GM23338 (cell line): ENCODE measurements around the gene RPS17. TPM values are rescaled to one million over a fixed set of nuclear protein-coding genes. Genes with fewer than 3 reads are reported as not detected.

ENCODE experiments used
- ATAC-seq: fragments of 200-7000 bp; cut with Tn5 transposase; 3 replicates; pipeline ENCODE4 v1.9.1; 2020
- DNase-seq: peaks from one replicate; pipeline ENCODE4 v3.0.0-alpha.2; 2015; ENCODE audit warnings: low spot score
- H2AFZ ChIP-seq: fragments of 200-600 bp; sonication (generic); 2 replicates; pipeline ENCODE4 v1.8.0; 2016; ENCODE audit warnings: antibody characterized with exemption, mild to moderate bottlenecking, moderate library complexity
- H3F3A ChIP-seq: fragments of 200-600 bp; sonication (generic); replicated peaks from 2 replicates; pipeline ENCODE4 v1.8.0; 2017; ENCODE audit warnings: antibody characterized with exemption, mixed run types, low read depth
- H3K27ac ChIP-seq: fragments of 200-600 bp; sonication (generic); 2 replicates; pipeline ENCODE4 v1.6.1; 2016; ENCODE audit warnings: low read depth
- H3K27me3 ChIP-seq: fragments of 200-600 bp; sonication (generic); 2 replicates; pipeline ENCODE4 v1.8.0; 2016; ENCODE audit warnings: mild to moderate bottlenecking, mixed run types, moderate library complexity; ENCODE audit not compliant: insufficient read depth
- H3K36me3 ChIP-seq: fragments of 200-600 bp; sonication (generic); 2 replicates; pipeline ENCODE4 v1.8.0; 2016; ENCODE audit warnings: mild to moderate bottlenecking; ENCODE audit not compliant: insufficient read depth
- H3K4me1 ChIP-seq: fragments of 200-600 bp; sonication (generic); 2 replicates; pipeline ENCODE4 v1.8.0; 2016; ENCODE audit warnings: mild to moderate bottlenecking, moderate library complexity; ENCODE audit not compliant: insufficient read depth
- H3K4me2 ChIP-seq: fragments of 200-600 bp; sonication (generic); 2 replicates; pipeline ENCODE4 v1.7.1; 2017; ENCODE audit warnings: mixed run types
- H3K4me3 ChIP-seq: fragments of 200-600 bp; sonication (generic); 2 replicates; pipeline ENCODE4 v1.6.1; 2016; ENCODE audit warnings: mixed run types
- H3K79me2 ChIP-seq: fragments of 200-600 bp; sonication (generic); replicated peaks from 2 replicates; pipeline ENCODE4 v1.8.0; 2017; ENCODE audit warnings: mild to moderate bottlenecking; ENCODE audit not compliant: insufficient read depth
- H3K9me2 ChIP-seq: fragments of 200-600 bp; sonication (generic); 2 replicates; pipeline ENCODE4 v1.8.0; 2017; ENCODE audit not compliant: insufficient read depth
- H4K20me1 ChIP-seq: fragments of 200-600 bp; sonication (generic); replicated peaks from 2 replicates; pipeline ENCODE4 v1.8.0; 2017; ENCODE audit warnings: mild to moderate bottlenecking; ENCODE audit not compliant: insufficient read depth
- H3K27ac Mint-ChIP-seq: 2 replicates; pipeline ENCODE4 v1.8.0; 2020; ENCODE audit warnings: inconsistent platforms, mild to moderate bottlenecking, moderate library complexity, mixed read lengths
- H3K27me3 Mint-ChIP-seq: 3 replicates; pipeline ENCODE4 v1.8.0; 2022; ENCODE audit warnings: low read depth, mild to moderate bottlenecking, moderate library complexity, mixed read lengths, inconsistent platforms; ENCODE audit not compliant: insufficient read depth, poor library complexity
- H3K36me3 Mint-ChIP-seq: 3 replicates; pipeline ENCODE4 v1.8.0; 2021; ENCODE audit warnings: low read depth, mild to moderate bottlenecking, inconsistent platforms, moderate library complexity, mixed read lengths
- H3K4me1 Mint-ChIP-seq: 3 replicates; pipeline ENCODE4 v1.8.0; 2020; ENCODE audit warnings: mild to moderate bottlenecking, inconsistent platforms, mixed read lengths
- H3K4me3 Mint-ChIP-seq: 3 replicates; pipeline ENCODE4 v1.8.0; 2021; ENCODE audit warnings: moderate library complexity, mild to moderate bottlenecking, inconsistent platforms, mixed read lengths
- H3K9me3 Mint-ChIP-seq: 3 replicates; pipeline ENCODE4 v1.8.0; 2020; ENCODE audit warnings: moderate library complexity, mild to moderate bottlenecking, inconsistent platforms, mixed read lengths
- CREB1 ChIP-seq: fragments of 250-450 bp; sonication (Bioruptor Pico); IDR thresholded peaks from 2 replicates; pipeline ENCODE4 v1.5.0; 2020; ENCODE audit warnings: low read depth, mild to moderate bottlenecking, moderate library complexity
- EZH2 ChIP-seq: fragments of 200-600 bp; sonication (generic); IDR thresholded peaks from one replicate; pipeline ENCODE4 v1.8.0; 2017; ENCODE audit warnings: antibody characterized with exemption, mild to moderate bottlenecking, low read depth; ENCODE audit not compliant: unreplicated experiment
- EZH2phosphoT487 ChIP-seq: fragments of 200-600 bp; sonication (generic); IDR thresholded peaks from one replicate; pipeline ENCODE4 v1.8.1; 2018; ENCODE audit warnings: antibody characterized with exemption; ENCODE audit not compliant: unreplicated experiment
- JUNB ChIP-seq: IDR thresholded peaks from one replicate; pipeline ENCODE4 v1.6.1; 2016; ENCODE audit warnings: antibody characterized with exemption; ENCODE audit not compliant: unreplicated experiment
- NANOG ChIP-seq: IDR thresholded peaks from 2 replicates; pipeline ENCODE4 v1.6.1; 2016; ENCODE audit warnings: antibody characterized with exemption, borderline replicate concordance
- POLR2AphosphoS5 ChIP-seq: IDR thresholded peaks from 2 replicates; pipeline ENCODE4 v1.6.1; 2016; ENCODE audit warnings: antibody characterized with exemption, low read depth
- STAT1 ChIP-seq: IDR thresholded peaks from one replicate; pipeline ENCODE4 v1.6.1; 2016; ENCODE audit warnings: antibody characterized with exemption; ENCODE audit not compliant: unreplicated experiment
- ZNF114 ChIP-seq: fragments of 250-450 bp; sonication (Bioruptor Pico); IDR thresholded peaks from 2 replicates; pipeline ENCODE4 v1.5.0; 2020; ENCODE audit warnings: mild to moderate bottlenecking, moderate library complexity
- ZNF331 ChIP-seq: fragments of 250-450 bp; sonication (Bioruptor Pico); IDR thresholded peaks from 2 replicates; pipeline ENCODE4 v1.5.0; 2020; ENCODE audit warnings: low read depth, mild to moderate bottlenecking, moderate library complexity
- polyA plus RNA-seq: library from polyadenylated mRNA; unstranded; fragments of >200 nt; fragmentation: Nextera tagmentation; extraction: Ambion mirVana; gene quantifications from 2 replicates; pipeline ENCODE4 v1.2.1, GENCODE V29; 2016
- total RNA-seq: library from RNA; depleted of rRNA; stranded (reverse); fragments of >200 nt; shearing (Covaris generic); gene quantifications from 2 replicates; pipeline ENCODE4 v1.2.3, GENCODE V29; 2014
- TF ChIP-seq, protein P1 (sequence below), 2 experiments: fragments of 200-600 bp in 1 of 2; sonication (generic) in 1 of 2; conservative IDR thresholded peaks; 2 replicates each; pipeline versions ENCODE4 v1.5.1 to v1.6.1; 2016 to 2017; ENCODE audit warnings: antibody characterized with exemption in 2 of 2, low read depth in 2 of 2, mild to moderate bottlenecking in 2 of 2, moderate library complexity in 1 of 2
- TF ChIP-seq, protein P2 (sequence below): fragments of 250-450 bp; sonication (Bioruptor Pico); IDR thresholded peaks from 2 replicates; pipeline ENCODE4 v1.5.0; 2020; ENCODE audit warnings: mild to moderate bottlenecking, moderate library complexity
- TF ChIP-seq, protein P3 (sequence below): IDR thresholded peaks from one replicate; pipeline ENCODE4 v1.6.1; 2018; ENCODE audit warnings: antibody characterized with exemption; ENCODE audit not compliant: unreplicated experiment
- TF ChIP-seq, protein P4 (sequence below): IDR thresholded peaks from 2 replicates; pipeline ENCODE4 v1.6.1; 2016; ENCODE audit warnings: antibody characterized with exemption

The RPS17 gene
- total and polyA plus RNA-seq, 2 experiments from 2014 or later: 1,741 to 1,928 TPM

DNA sequence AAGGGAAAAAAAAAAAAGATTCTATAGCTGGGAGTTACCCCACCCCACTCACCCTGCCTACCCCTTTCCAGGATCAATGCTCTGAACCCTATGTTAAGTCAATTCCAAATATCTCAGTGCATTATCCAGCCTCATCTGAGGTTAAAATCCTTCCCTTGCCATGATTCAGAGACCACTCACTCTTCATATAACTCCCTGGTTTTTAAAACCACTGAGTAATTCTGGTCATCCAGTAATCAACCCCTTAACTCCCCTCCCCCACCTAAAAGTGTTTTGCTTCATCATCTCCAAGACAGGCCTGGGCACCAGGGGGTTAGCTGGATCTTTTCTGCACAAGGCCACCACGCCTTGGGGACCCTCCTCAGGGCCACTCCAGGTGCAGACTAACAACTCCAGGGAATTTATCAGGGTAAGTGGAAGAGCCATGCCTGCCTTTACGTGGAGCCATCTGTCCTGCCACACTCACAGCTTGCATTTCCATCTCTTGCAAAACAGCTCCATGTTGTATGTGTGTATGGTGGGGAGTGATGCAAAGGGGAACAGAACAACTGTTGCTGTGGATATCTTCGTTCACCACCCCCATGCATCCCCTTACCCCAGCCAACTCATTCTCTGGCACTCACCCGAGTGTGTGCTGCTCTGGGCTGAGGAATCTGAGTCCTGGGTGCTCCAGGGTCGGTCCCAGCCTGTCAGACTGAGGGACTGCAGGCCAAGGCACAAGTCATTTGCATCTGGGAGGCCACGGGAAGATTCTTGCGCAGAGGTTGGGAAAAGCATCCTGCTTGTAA, 30.7 kb upstream of the RPS17 start:
- DNase-seq (peak; percentile 43), ATAC-seq (peak; percentile 58)
- no peaks in the 10 kb centered on the region for H3K36me3 Mint-ChIP-seq
- no peaks in the 10 kb centered on the region for H4K20me1 ChIP-seq
- H3F3A ChIP-seq: no peaks in the 10 kb centered on the region
- no peaks in the 10 kb centered on the region for H3K27me3 ChIP-seq
- H3K27me3 Mint-ChIP-seq: peaks cover 2% of the 10 kb centered on the region
- H3K4me1 ChIP-seq: peaks cover 22% of the 10 kb centered on the region
- H3K4me3 ChIP-seq: peak overlapping the region; percentile 55
- H2AFZ ChIP-seq: peak overlapping the region; percentile 98
- H3K9me3 Mint-ChIP-seq: no peaks in the 10 kb centered on the region
- peaks cover 22% of the 10 kb centered on the region for H3K4me1 Mint-ChIP-seq
- peak overlapping the region; percentile 66 for H3K4me3 Mint-ChIP-seq
- H3K27ac ChIP-seq: no peak overlapping the region
- peak overlapping the region; percentile 78 for H3K27ac Mint-ChIP-seq
- no peaks in the 10 kb centered on the region for H3K9me2 ChIP-seq
- peak overlapping the region; percentile 87 for H3K4me2 ChIP-seq
- no peaks in the 10 kb centered on the region for H3K79me2 ChIP-seq
- H3K36me3 ChIP-seq: no peaks in the 10 kb centered on the region
- TF ChIP-seq STAT1: no peak
- no peak for TF ChIP-seq CREB1
- no peak for TF ChIP-seq JUNB
- TF ChIP-seq EZH2: no peak
- no peak for TF ChIP-seq EZH2phosphoT487
- no peak for TF ChIP-seq NANOG
- TF ChIP-seq, protein P1, sequence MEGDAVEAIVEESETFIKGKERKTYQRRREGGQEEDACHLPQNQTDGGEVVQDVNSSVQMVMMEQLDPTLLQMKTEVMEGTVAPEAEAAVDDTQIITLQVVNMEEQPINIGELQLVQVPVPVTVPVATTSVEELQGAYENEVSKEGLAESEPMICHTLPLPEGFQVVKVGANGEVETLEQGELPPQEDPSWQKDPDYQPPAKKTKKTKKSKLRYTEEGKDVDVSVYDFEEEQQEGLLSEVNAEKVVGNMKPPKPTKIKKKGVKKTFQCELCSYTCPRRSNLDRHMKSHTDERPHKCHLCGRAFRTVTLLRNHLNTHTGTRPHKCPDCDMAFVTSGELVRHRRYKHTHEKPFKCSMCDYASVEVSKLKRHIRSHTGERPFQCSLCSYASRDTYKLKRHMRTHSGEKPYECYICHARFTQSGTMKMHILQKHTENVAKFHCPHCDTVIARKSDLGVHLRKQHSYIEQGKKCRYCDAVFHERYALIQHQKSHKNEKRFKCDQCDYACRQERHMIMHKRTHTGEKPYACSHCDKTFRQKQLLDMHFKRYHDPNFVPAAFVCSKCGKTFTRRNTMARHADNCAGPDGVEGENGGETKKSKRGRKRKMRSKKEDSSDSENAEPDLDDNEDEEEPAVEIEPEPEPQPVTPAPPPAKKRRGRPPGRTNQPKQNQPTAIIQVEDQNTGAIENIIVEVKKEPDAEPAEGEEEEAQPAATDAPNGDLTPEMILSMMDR (conservative IDR thresholded peaks at IDR 0.05; ENCODE audit: low read depth in 2 of 2): no peak
- TF ChIP-seq, protein P2, sequence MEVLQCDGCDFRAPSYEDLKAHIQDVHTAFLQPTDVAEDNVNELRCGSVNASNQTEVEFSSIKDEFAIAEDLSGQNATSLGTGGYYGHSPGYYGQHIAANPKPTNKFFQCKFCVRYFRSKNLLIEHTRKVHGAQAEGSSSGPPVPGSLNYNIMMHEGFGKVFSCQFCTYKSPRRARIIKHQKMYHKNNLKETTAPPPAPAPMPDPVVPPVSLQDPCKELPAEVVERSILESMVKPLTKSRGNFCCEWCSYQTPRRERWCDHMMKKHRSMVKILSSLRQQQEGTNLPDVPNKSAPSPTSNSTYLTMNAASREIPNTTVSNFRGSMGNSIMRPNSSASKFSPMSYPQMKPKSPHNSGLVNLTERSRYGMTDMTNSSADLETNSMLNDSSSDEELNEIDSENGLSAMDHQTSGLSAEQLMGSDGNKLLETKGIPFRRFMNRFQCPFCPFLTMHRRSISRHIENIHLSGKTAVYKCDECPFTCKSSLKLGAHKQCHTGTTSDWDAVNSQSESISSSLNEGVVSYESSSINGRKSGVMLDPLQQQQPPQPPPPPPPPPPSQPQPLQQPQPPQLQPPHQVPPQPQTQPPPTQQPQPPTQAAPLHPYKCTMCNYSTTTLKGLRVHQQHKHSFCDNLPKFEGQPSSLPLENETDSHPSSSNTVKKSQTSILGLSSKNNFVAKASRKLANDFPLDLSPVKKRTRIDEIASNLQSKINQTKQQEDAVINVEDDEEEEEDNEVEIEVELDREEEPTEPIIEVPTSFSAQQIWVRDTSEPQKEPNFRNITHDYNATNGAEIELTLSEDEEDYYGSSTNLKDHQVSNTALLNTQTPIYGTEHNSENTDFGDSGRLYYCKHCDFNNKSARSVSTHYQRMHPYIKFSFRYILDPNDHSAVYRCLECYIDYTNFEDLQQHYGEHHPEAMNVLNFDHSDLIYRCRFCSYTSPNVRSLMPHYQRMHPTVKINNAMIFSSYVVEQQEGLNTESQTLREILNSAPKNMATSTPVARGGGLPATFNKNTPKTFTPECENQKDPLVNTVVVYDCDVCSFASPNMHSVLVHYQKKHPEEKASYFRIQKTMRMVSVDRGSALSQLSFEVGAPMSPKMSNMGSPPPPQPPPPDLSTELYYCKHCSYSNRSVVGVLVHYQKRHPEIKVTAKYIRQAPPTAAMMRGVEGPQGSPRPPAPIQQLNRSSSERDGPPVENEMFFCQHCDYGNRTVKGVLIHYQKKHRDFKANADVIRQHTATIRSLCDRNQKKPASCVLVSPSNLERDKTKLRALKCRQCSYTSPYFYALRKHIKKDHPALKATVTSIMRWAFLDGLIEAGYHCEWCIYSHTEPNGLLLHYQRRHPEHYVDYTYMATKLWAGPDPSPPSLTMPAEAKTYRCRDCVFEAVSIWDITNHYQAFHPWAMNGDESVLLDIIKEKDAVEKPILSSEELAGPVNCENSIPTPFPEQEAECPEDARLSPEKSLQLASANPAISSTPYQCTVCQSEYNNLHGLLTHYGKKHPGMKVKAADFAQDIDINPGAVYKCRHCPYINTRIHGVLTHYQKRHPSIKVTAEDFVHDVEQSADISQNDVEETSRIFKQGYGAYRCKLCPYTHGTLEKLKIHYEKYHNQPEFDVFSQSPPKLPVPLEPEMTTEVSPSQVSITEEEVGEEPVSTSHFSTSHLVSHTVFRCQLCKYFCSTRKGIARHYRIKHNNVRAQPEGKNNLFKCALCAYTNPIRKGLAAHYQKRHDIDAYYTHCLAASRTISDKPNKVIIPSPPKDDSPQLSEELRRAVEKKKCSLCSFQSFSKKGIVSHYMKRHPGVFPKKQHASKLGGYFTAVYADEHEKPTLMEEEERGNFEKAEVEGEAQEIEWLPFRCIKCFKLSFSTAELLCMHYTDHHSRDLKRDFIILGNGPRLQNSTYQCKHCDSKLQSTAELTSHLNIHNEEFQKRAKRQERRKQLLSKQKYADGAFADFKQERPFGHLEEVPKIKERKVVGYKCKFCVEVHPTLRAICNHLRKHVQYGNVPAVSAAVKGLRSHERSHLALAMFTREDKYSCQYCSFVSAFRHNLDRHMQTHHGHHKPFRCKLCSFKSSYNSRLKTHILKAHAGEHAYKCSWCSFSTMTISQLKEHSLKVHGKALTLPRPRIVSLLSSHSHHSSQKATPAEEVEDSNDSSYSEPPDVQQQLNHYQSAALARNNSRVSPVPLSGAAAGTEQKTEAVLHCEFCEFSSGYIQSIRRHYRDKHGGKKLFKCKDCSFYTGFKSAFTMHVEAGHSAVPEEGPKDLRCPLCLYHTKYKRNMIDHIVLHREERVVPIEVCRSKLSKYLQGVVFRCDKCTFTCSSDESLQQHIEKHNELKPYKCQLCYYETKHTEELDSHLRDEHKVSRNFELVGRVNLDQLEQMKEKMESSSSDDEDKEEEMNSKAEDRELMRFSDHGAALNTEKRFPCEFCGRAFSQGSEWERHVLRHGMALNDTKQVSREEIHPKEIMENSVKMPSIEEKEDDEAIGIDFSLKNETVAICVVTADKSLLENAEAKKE (CRISPR knock-in tag): no peak
- TF ChIP-seq, protein P3, sequence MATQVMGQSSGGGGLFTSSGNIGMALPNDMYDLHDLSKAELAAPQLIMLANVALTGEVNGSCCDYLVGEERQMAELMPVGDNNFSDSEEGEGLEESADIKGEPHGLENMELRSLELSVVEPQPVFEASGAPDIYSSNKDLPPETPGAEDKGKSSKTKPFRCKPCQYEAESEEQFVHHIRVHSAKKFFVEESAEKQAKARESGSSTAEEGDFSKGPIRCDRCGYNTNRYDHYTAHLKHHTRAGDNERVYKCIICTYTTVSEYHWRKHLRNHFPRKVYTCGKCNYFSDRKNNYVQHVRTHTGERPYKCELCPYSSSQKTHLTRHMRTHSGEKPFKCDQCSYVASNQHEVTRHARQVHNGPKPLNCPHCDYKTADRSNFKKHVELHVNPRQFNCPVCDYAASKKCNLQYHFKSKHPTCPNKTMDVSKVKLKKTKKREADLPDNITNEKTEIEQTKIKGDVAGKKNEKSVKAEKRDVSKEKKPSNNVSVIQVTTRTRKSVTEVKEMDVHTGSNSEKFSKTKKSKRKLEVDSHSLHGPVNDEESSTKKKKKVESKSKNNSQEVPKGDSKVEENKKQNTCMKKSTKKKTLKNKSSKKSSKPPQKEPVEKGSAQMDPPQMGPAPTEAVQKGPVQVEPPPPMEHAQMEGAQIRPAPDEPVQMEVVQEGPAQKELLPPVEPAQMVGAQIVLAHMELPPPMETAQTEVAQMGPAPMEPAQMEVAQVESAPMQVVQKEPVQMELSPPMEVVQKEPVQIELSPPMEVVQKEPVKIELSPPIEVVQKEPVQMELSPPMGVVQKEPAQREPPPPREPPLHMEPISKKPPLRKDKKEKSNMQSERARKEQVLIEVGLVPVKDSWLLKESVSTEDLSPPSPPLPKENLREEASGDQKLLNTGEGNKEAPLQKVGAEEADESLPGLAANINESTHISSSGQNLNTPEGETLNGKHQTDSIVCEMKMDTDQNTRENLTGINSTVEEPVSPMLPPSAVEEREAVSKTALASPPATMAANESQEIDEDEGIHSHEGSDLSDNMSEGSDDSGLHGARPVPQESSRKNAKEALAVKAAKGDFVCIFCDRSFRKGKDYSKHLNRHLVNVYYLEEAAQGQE: no peak
- no peak for TF ChIP-seq POLR2AphosphoS5
- no peak for TF ChIP-seq ZNF331
- TF ChIP-seq, protein P4, sequence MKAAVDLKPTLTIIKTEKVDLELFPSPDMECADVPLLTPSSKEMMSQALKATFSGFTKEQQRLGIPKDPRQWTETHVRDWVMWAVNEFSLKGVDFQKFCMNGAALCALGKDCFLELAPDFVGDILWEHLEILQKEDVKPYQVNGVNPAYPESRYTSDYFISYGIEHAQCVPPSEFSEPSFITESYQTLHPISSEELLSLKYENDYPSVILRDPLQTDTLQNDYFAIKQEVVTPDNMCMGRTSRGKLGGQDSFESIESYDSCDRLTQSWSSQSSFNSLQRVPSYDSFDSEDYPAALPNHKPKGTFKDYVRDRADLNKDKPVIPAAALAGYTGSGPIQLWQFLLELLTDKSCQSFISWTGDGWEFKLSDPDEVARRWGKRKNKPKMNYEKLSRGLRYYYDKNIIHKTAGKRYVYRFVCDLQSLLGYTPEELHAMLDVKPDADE: no peak
- no peak for TF ChIP-seq ZNF114 (CRISPR knock-in tag)
